Measurements from ENCODE around the gene TCF25. TPM values are rescaled to one million over a fixed set of nuclear protein-coding genes. Genes with fewer than 3 reads are reported as not detected.

Gene TCF25
- total RNA-seq, 1 donor from 2014 or later: 82.2 TPM

DNA sequence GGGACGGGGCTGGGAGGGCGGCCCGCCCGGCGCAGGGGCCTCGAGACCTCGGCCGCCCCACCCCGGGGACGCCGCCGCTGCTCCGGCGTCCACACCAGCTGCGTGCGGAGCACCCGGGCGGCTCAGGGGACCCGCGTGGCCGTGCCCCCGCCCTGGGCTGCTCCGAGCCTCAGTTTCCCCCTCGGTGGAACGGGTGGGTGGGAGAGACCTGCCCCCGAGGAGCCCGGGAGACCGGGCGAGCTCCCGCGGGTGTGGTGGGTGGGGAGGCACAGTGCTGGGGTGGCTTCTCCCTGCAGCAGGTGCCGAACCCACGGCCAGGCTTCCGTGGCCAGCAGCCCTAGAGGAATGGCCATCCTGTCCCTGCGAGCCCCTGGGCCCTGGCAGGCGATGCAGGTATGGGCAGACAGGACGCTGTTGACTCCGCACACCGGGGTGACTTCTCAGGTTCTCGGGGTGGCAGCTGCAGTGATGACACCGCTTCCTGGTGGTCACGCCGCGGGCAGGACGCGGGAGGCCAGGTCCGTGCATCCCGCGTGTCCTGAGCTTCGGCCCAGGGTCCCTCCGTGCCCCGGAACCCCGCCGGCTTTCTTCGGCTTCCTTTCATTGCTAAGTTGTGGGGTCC is 75.8 kb downstream of the TCF25 start:
- DNase-seq (ENCODE audit: missing footprints): peak; percentile 58
- no peak for ATAC-seq
- intact Hi-C loops (cut with DNase I): no loop called here

DNA sequence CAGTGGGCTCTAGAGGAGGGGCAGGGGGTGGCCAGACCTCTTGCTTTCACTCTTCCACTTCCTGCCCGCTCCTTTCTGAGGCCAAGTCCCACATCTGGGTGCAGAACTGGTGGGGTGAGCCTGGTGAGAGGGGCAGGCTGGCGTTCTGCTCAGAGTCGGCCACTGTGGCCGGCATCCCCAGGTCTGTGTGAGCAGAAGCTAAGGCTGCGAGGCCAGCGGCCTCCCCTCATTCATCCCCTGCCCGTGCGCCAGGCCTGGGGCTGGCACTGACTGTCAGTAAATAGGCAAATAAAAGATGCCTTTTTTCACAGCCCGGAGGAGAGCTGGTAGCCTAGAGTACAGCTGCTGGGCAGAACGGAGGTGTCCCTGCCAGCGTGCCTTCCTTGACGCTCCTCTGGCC is 76.4 kb downstream of the TCF25 start:
- intact Hi-C loops (cut with DNase I): no loop called here
- DNase-seq (ENCODE audit: missing footprints) (peak; percentile 63), ATAC-seq (no peak)

DNA sequence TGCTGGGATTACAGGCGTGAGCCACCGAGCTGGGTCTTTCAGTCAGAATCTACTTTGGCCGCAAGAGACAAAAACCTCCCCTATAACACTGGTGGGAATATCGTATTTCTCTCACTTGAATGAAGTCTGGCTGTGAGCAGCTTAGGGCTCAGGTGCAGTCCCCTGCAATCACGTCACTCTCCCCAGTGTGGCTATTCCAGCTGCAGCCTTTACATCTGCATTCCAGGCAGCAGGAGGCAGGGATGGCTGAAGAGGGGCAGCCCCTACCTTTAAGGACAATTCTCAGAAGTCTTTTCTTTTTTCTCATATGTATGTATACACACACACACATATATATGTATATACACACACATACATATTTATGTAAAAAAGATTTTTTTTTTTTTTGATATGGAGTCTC is 78.1 kb downstream of the TCF25 start:
- intact Hi-C loops (cut with DNase I): no loop called here
- ATAC-seq: no peak

DNA sequence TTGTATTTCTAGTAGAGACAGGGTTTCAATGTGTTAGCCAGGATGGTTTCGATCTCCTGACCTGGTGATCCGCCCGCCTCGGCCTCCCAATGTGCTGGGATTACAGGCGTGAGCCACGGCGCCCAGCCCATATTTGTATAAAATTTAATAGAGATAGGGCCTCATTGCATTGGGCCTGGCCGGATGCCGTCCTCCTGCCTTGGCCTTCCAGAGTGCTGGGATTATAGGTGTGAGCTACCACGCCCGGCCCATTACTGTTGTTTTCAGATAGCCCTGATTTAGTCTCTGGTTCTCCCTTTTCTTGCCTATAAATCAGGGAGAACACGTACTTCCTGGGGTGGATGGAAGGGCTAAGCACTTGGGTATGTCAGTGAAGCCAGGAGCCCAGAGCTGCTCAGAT is 78.7 kb downstream of the TCF25 start:
- ATAC-seq (no peak), DNase-seq (ENCODE audit: missing footprints) (no peak)
- intact Hi-C loops (cut with DNase I): no loop called here

More for the DNA sequence above, 78.1 kb downstream of the TCF25 start:
- no peak for DNase-seq (ENCODE audit: missing footprints)

DNA sequence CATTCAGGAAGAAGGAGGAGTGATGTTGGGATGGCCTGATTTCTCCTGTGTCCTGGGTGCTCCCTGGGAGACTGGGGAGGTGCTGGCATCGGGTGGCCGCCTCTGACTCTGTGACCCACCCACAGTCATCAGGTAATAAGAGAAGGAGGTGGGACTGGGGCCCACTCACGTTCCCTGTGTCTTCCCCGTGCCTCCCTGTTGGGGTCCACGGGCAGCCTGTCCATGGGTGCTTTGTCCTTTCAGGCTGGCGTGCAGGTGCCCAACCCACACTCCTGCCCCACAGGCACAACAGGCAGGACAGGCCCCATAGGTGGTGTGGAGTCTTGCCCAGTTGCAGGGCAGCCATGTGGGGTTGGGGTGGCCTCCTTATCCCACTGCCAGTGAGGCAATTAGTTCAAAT is 79.2 kb downstream of the TCF25 start:
- ATAC-seq: no peak
- DNase-seq (ENCODE audit: missing footprints): no peak
- intact Hi-C loops (cut with DNase I): no loop called here

DNA sequence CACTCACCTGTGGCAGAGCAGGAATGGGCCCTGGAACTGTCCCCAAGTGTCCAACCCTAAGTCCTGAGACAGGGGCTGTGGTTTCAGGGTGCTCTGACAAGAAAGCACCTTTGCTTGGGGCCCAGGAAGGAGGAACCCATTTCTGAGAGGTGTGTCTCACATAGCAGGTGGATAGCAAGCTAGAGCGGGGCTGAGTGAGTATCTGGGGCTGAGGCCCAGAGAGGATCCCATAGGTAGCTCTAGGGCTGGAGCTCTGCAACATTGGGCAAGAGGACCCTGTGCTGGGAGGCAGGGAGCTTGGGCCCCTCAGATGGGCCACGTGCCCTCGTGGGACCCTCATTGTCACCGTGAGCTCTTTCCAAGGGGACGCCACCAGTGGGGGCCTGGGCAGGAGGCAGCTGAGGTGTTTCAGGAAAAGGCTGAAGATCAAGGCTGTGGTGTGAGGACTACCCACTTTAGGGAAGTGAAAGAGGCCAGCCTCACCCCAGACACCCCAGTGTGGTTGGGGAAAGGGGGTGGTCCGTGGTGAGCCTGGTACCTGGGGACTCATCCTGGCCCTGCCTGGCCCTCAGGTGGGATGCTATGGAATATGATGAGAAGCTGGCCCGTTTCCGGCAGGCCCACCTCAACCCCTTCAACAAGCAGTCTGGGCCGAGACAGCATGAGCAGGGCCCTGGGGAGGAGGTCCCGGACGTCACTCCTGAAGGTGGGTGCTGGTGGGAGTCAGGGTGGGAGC is 80.4 kb downstream of the TCF25 start:
- no peak for DNase-seq (ENCODE audit: missing footprints)

DNA sequence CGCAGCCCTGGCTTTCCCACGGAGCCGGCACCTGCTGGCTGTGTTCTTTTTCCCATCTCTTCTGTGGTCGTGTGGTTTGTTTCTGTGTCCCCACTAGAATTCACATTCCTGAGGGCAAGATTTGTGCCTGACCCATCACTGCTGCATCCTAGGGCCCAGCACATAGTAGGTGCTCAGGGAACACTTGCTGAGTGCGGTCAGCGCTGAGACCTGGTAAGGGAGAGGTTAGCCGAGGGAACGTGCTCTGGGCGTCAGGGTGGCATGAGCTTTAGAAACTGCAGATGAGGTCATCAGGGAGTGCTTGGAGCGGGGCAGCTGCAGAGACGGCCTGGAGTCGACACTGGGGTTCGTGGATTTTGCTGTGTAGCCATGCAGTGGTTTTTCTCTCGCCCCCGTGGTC is 81.1 kb downstream of the TCF25 start:
- DNase-seq (ENCODE audit: missing footprints): peak; percentile 66
- intact Hi-C loops (cut with DNase I): no loop called here
- ATAC-seq: no peak

More for the DNA sequence above, 80.4 kb downstream of the TCF25 start:
- ATAC-seq: no peak
- intact Hi-C loops (cut with DNase I): no loop called here

DNA sequence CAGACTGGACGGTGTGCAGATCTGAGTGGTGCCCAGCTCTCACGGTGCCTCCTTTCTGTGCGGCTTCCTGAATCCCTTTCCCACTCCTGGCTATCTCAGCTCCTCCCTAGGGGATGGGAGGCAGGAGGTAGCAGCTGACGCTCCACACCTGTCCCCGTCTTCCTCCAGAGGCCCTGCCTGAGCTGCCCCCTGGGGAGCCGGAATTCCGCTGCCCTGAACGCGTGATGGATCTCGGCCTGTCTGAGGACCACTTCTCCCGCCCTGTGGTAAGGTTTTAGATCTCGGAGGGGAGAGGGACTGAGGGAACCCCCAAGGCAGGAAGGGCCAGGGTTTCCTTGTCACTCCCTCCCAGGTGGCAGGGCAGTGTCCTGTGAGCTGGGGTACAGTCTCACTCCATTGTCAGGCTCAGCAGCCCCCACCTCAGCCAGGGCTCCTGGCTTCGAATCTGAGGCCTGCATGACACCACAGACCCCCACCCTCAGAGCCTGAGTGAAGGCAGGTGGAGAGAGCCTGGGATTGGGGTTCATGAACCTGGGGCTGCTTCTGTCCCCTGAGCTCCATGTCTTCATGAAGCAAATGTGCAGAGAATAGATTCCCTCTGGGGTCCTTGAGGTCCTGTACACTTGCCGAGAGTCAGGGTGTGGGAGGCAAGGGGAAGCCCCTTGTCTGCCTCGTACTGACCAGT is 81.8 kb downstream of the TCF25 start:
- ATAC-seq (no peak), DNase-seq (ENCODE audit: missing footprints) (no peak)
- intact Hi-C loops (cut with DNase I): no loop called here

DNA sequence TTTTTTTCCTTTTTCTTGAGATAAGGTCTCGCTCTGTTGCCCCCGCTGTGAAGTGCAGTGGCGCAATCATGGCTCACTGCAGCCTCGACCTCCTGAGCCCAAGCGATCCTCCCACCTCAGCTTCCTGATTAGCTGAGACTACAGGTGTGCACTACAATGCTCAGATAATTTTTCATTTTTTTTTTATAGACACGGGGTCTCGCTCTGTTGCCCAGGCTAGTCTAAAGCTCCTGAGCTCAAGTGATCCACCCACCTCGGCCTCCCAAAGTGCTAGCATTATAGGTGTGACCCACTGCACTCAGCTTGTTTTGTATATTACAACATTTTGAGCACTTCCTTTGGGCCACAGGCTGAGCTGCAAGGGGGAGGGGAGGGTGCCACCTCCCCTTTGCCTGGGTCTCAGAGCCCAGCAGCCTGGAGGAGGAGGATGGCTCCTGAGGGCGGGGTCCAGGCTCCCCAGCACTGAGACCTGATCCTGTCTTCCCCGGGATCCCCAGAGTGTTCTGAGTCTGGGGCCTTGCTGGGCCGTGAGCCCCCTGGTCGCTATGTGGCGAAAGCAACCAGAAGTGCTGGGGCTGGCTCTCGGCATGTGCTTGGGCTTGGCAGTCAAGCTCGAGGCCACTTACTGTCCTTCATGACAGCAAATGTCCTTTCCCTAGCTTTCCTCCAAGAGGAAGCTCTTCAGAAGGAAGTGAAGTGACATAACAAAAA is 83.3 kb downstream of the TCF25 start:
- intact Hi-C loops (cut with DNase I): no loop called here
- DNase-seq (ENCODE audit: missing footprints) (no peak), ATAC-seq (peak; percentile 27)

DNA sequence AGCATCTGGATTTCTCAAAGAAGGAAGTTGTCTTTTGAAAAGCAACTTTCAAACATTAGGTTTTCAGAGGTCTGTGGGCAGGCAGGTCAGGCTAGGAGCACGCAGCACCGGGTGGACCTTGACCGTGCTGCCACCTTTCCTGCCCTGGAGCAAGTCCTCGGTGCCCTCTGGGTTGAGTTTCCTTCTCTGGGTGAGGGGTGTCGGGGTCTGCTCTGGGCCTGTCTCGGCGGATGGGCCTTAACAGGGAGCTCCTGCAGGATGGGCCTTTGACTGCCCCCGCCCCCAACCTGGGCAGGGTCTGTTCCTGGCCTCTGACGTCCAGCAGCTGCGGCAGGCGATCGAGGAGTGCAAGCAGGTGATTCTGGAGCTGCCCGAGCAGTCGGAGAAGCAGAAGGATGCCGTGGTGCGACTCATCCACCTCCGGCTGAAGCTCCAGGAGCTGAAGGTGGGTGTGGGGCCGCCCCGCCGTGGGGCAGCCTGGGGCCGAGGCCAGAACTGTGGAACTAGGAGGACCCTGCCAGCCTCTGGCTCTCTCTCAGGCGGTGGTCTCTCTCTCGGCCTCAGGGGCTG is 83.9 kb downstream of the TCF25 start:
- ATAC-seq (no peak), DNase-seq (ENCODE audit: missing footprints) (peak; percentile 67)
- intact Hi-C loops (cut with DNase I): no loop called here

DNA sequence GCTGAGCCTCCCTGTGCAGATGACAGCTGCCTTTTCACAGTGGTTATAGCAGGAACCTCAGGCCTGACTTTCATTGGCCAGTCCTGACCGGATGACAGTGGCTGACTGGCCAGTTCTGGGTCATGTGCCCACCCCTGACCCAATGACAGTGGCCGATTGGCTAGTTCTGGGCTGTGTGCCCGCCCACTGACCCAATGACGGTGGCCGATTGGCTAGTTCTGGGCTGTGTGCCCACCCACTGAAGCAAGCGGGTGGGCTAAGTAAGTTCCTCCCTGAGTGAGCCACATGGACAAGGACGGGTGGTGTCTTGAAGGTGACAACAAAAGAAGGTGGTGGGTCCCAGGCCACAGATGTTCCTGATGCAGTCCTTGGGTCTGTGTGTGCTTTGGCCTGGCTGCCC is 84.7 kb downstream of the TCF25 start:
- ATAC-seq (peak; percentile 66), DNase-seq (ENCODE audit: missing footprints) (peak; percentile 84)
- intact Hi-C loops (cut with DNase I): no loop called here

DNA sequence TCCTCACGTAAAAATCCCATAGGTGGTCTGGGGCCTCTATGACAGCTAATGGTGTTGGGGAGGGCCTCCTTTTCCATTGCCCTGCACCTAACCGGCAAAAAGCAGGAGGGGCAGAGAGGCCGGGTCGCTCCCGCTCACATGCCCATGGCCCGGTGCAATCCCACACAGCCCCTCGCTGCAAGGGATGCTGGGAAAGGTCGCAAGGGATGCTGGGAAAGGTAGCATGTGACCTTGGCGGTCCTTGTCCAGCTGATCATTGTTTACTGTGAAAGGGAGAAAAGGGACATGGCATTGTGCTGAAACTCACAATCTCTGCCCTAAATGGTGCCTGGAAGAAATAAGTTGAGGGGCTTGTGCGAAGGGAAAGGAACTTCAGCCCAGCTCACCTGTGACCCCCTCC is 85.2 kb downstream of the TCF25 start:
- DNase-seq (ENCODE audit: missing footprints) (peak; percentile 39), ATAC-seq (no peak)
- intact Hi-C loops (cut with DNase I): no loop called here

DNA sequence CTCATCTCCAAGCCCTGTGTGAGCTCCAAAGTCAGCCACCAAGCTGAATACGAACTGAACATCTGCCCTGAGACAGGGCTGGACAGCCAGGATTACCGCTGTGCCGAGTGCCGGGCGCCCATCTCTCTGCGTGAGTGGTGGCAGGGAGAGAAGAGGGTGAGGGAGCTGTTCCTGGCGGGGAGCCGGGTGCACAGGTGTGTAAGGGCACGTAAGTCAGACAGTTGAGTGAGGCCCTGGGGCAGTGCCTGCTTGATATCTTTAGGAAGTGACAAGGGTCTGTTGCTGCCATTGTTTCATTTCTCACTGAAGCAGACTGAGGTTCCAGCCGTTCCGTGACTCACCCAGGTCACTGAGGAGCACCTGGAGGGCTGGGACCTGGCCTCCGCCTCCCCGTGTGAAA is 87.6 kb downstream of the TCF25 start:
- ATAC-seq (no peak), DNase-seq (ENCODE audit: missing footprints) (peak; percentile 61)
- intact Hi-C loops (cut with DNase I): no loop called here

Other genes starting within 250 kb of the TCF25 start
- gene CHMP1A, start 215.9 kb upstream of the TCF25 start, total RNA-seq: 40.6 TPM
- gene SPATA33, start 215.8 kb upstream of the TCF25 start, total RNA-seq: 1.6 TPM
- gene CDK10, start 186.9 kb upstream of the TCF25 start, total RNA-seq: 21.9 TPM
- 3.4 TPM for gene SPATA2L, start 171.9 kb upstream of the TCF25 start, total RNA-seq
- 11.1 TPM for gene VPS9D1, start 152.7 kb upstream of the TCF25 start, total RNA-seq
- gene ZNF276, start 152.1 kb upstream of the TCF25 start, total RNA-seq: 10.6 TPM
- gene FANCA, start 56.9 kb upstream of the TCF25 start, total RNA-seq: 2.8 TPM
- 0.54 TPM for gene SPIRE2, start 45.1 kb upstream of the TCF25 start, total RNA-seq
- 1.5 TPM for gene MC1R, start 45.3 kb downstream of the TCF25 start, total RNA-seq
- gene TUBB3, start 49.8 kb downstream of the TCF25 start, total RNA-seq: 2.8 TPM
- 40.5 TPM for gene DEF8, start 75.2 kb downstream of the TCF25 start, total RNA-seq
- gene DBNDD1, start 145.9 kb downstream of the TCF25 start, total RNA-seq: 6.7 TPM
- not detected for gene PRDM7, start 203.7 kb downstream of the TCF25 start, total RNA-seq

All from Right ventricle myocardium inferior (tissue), 1 donor.